ENCODE measurements around the gene VPS18.

VPS18 gene

DNA sequence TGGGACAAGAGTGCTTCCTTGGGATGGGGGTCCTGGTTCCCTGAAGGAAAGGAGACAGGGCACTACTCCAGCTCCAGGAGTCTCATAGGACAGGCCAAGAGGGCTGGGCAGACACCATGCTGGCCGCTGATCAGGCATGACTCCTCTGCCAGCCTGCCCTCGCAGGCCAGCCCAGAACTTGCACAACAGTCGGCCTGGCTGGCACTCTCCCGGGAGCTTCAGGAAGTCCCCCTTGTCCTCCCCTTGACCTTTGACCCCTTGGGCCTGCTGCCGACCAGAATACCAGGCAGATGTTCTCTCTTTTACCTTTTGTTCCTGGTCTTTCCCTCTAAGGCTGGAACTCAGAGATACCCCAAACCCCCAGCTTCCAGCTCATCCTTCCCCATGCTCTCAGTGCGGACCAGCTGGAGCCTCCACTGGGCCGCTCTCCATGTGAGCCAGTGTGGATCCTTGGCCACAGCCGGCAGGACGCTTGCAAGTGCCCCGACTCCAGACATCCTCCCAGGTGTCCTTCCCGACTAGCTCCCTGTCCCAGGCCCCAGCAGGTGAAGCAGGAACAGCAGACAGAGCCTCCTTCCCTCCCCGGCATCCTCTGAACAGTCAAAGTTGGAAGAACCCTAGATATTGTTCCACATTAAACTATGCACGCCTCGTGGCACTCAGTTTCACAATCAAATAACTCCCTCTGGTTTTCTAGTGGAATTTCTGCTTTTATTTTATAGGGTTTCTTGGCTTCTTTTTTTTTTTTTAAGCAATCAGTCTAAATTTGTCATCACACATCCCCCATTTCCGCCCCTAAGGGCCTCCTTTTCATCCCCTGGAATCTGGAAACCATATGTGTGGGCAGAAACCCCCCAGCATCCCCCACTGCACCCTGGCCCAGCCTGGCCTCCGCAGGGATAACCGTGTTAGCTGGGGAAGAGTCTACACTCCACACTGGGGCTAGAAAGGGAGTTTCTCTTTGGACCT is 15.7 kb downstream of the VPS18 start:
- Histone ChIP-seq H3K27ac (ENCODE audit: low read length, poor library complexity, severe bottlenecking) (no peak overlapping the region), H3K27me3 (ENCODE audit: control insufficient read depth in 1 of 2, insufficient read depth in 1 of 2, low read length in 2 of 2) (no peaks in the 10 kb centered on the region), H3K36me3 (ENCODE audit: control insufficient read depth in 1 of 2, insufficient read depth in 2 of 2, low read depth in 1 of 2, low read length in 2 of 2) (peaks cover 1 to 9% of the 10 kb centered on the region in 2 experiments), H3K9me3 (ENCODE audit: control insufficient read depth, low read length) (no peaks in the 10 kb centered on the region), H3K18ac (ENCODE audit: low read depth in 1 of 2, low read length in 2 of 2) (peak overlapping the region in 1 of 2 experiments; percentile 35), H2BK120ac (ENCODE audit: low read depth, low read length) (no peak overlapping the region), H4K8ac (ENCODE audit: low read length) (peak overlapping the region; percentile 35), H3K14ac (ENCODE audit: low read length in 2 of 2) (peak overlapping the region in 1 of 2 experiments; percentile 68), H3K79me1 (replicated peaks; ENCODE audit: low read length, poor library complexity, severe bottlenecking) (no peaks in the 10 kb centered on the region), H3K4me2 (ENCODE audit: low read length, poor library complexity, severe bottlenecking) (no peak overlapping the region), H2AK5ac (ENCODE audit: low read length, severe bottlenecking) (no peak overlapping the region), H2BK5ac (ENCODE audit: low read depth, low read length, poor library complexity, severe bottlenecking) (no peak overlapping the region), H4K91ac (ENCODE audit: low read length) (peak overlapping the region; percentile 34), H3K4me1 (ENCODE audit: control insufficient read depth, insufficient read depth, low read depth, low read length) (peaks cover 34% of the 10 kb centered on the region), H3K23ac (ENCODE audit: low read length in 2 of 2) (peak overlapping the region in 1 of 2 experiments; percentile 3), H3K9ac (ENCODE audit: low read length) (no peak overlapping the region), H2BK12ac (ENCODE audit: low read length in 2 of 2) (peak overlapping the region; percentile 31 to 51), H2BK15ac (ENCODE audit: low read depth, poor library complexity, severe bottlenecking) (no peak overlapping the region), H2AFZ (ENCODE audit: low read depth, low read length) (no peak overlapping the region), H3K4me3 (ENCODE audit: insufficient read depth in 1 of 2, low read depth in 1 of 2, low read length in 2 of 2) (no peak overlapping the region), H3K4ac (ENCODE audit: low read depth in 1 of 2, low read length in 2 of 2) (peak overlapping the region in 1 of 2 experiments; percentile 18)
- 61% methylated on average over 14 of the region's 17 CpGs for whole genome bisulfite sequencing
- no peak for DNase-seq

DNA sequence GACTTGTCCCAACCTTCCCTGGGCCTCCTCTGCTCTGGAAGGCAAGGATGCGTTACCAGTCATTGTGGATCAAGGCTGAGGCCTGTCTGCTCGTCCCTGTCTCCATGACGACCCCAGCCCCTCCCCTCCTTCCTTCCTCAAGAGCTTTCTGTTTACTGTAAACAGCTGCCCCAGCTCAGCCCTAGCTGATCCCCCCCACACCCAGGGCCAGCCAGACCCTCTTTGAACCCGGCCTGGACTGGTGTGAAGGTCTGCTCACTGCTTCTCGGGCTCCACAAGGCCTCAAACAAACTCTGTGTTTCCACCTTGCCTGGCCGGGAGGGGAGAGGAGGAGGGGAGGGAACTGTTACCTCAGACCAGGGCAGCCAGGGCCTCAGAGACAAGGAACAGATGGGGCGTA is 16.9 kb downstream of the VPS18 start:
- Histone ChIP-seq H3K9ac (ENCODE audit: low read length) (no peak overlapping the region), H3K23ac (ENCODE audit: low read length in 2 of 2) (no peak overlapping the region), H3K36me3 (ENCODE audit: control insufficient read depth in 1 of 2, insufficient read depth in 2 of 2, low read depth in 1 of 2, low read length in 2 of 2) (peaks cover 0 to 6% of the 10 kb centered on the region in 2 experiments), H3K18ac (ENCODE audit: low read depth in 1 of 2, low read length in 2 of 2) (peak overlapping the region; percentile 44 to 49), H4K91ac (ENCODE audit: low read length) (peak overlapping the region; percentile 88), H3K27me3 (ENCODE audit: control insufficient read depth in 1 of 2, insufficient read depth in 1 of 2, low read length in 2 of 2) (no peaks in the 10 kb centered on the region), H2BK15ac (ENCODE audit: low read depth, poor library complexity, severe bottlenecking) (peak overlapping the region; percentile 52), H2AFZ (ENCODE audit: low read depth, low read length) (peak overlapping the region; percentile 54), H2BK5ac (ENCODE audit: low read depth, low read length, poor library complexity, severe bottlenecking) (no peak overlapping the region), H3K4me1 (ENCODE audit: control insufficient read depth, insufficient read depth, low read depth, low read length) (peaks cover 29% of the 10 kb centered on the region), H3K4ac (ENCODE audit: low read depth in 1 of 2, low read length in 2 of 2) (peak overlapping the region; percentile 50 to 54), H2BK12ac (ENCODE audit: low read length in 2 of 2) (peak overlapping the region; percentile 34 to 57), H2BK120ac (ENCODE audit: low read depth, low read length) (no peak overlapping the region), H3K4me3 (ENCODE audit: insufficient read depth in 1 of 2, low read depth in 1 of 2, low read length in 2 of 2) (no peak overlapping the region), H3K27ac (ENCODE audit: low read length, poor library complexity, severe bottlenecking) (no peak overlapping the region), H3K4me2 (ENCODE audit: low read length, poor library complexity, severe bottlenecking) (no peak overlapping the region), H2AK5ac (ENCODE audit: low read length, severe bottlenecking) (no peak overlapping the region), H3K14ac (ENCODE audit: low read length in 2 of 2) (peak overlapping the region in 1 of 2 experiments; percentile 18), H4K8ac (ENCODE audit: low read length) (peak overlapping the region; percentile 83), H3K9me3 (ENCODE audit: control insufficient read depth, low read length) (no peaks in the 10 kb centered on the region), H3K79me1 (replicated peaks; ENCODE audit: low read length, poor library complexity, severe bottlenecking) (no peaks in the 10 kb centered on the region)
- WGBS = 32% methylated on average over 7 of the region's 7 CpGs
- DNase-seq = peak; percentile 69

DNA sequence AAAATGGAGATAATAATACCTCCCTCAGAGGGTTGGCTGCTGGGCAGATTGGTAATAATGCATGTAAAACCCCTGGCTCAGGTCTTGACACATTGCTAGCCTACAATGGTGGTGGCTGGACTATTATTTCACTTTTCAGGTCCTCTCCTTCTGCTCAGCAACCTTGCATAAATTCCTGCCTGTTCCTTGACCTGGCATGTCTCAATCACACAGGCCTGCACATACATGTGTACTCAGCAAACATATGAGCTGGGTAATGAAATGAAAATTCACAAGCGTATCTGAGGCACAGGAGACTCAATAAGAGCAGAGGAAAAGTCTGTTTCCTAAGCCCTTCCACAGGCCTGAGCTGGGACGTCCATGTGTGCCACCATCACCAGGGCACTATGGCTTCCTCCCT is 17.4 kb downstream of the VPS18 start:
- Histone ChIP-seq H2BK5ac (ENCODE audit: low read depth, low read length, poor library complexity, severe bottlenecking) (no peak overlapping the region), H3K36me3 (ENCODE audit: control insufficient read depth in 1 of 2, insufficient read depth in 2 of 2, low read depth in 1 of 2, low read length in 2 of 2) (peaks cover 0 to 6% of the 10 kb centered on the region in 2 experiments), H3K27ac (ENCODE audit: low read length, poor library complexity, severe bottlenecking) (no peak overlapping the region), H2BK120ac (ENCODE audit: low read depth, low read length) (no peak overlapping the region), H3K27me3 (ENCODE audit: control insufficient read depth in 1 of 2, insufficient read depth in 1 of 2, low read length in 2 of 2) (peaks cover 0 to 5% of the 10 kb centered on the region in 2 experiments), H3K4me3 (ENCODE audit: insufficient read depth in 1 of 2, low read depth in 1 of 2, low read length in 2 of 2) (no peak overlapping the region), H3K14ac (ENCODE audit: low read length in 2 of 2) (peak overlapping the region in 1 of 2 experiments; percentile 22), H3K9me3 (ENCODE audit: control insufficient read depth, low read length) (no peaks in the 10 kb centered on the region), H3K9ac (ENCODE audit: low read length) (no peak overlapping the region), H2AFZ (ENCODE audit: low read depth, low read length) (no peak overlapping the region), H2BK15ac (ENCODE audit: low read depth, poor library complexity, severe bottlenecking) (no peak overlapping the region), H3K23ac (ENCODE audit: low read length in 2 of 2) (no peak overlapping the region), H3K18ac (ENCODE audit: low read depth in 1 of 2, low read length in 2 of 2) (peak overlapping the region in 1 of 2 experiments; percentile 30), H4K91ac (ENCODE audit: low read length) (no peak overlapping the region), H2BK12ac (ENCODE audit: low read length in 2 of 2) (no peak overlapping the region), H3K79me1 (replicated peaks; ENCODE audit: low read length, poor library complexity, severe bottlenecking) (no peaks in the 10 kb centered on the region), H4K8ac (ENCODE audit: low read length) (no peak overlapping the region), H3K4ac (ENCODE audit: low read depth in 1 of 2, low read length in 2 of 2) (peak overlapping the region in 1 of 2 experiments; percentile 35), H2AK5ac (ENCODE audit: low read length, severe bottlenecking) (no peak overlapping the region), H3K4me1 (ENCODE audit: control insufficient read depth, insufficient read depth, low read depth, low read length) (peaks cover 23% of the 10 kb centered on the region), H3K4me2 (ENCODE audit: low read length, poor library complexity, severe bottlenecking) (no peak overlapping the region)
- DNase-seq = no peak
- 100% methylated on average over 2 of the region's 2 CpGs for WGBS

DNA sequence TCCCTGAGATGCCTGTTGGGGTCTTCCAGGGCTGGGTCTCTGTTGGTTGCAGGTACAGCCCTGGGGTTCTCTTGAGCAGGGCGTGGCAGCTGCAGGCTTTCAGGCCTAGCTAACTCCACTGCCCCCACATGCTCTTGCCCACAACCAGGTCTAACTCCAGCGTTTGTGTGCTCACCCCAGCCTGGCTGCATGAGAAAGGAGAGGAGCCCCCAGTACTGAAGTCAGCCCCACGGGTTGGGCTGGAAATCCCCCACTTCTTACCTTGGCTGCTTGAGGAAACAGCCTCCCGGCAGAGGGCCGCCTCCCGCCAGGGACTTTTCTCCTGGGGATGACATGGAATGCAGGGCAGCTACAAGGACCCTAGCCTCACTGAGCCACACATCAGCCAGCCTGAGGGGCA is 18.2 kb downstream of the VPS18 start:
- H2AK5ac ChIP-seq (ENCODE audit: low read length, severe bottlenecking) = no peak overlapping the region
- peaks cover 0 to 6% of the 10 kb centered on the region in 2 experiments for H3K36me3 ChIP-seq (ENCODE audit: control insufficient read depth in 1 of 2, insufficient read depth in 2 of 2, low read depth in 1 of 2, low read length in 2 of 2)
- no peak overlapping the region for H3K18ac ChIP-seq (ENCODE audit: low read depth in 1 of 2, low read length in 2 of 2)
- no peak overlapping the region for H3K4ac ChIP-seq (ENCODE audit: low read depth in 1 of 2, low read length in 2 of 2)
- H2BK12ac ChIP-seq (ENCODE audit: low read length in 2 of 2) = no peak overlapping the region
- H4K91ac ChIP-seq (ENCODE audit: low read length) = no peak overlapping the region
- 68% methylated on average over 6 of the region's 6 CpGs for WGBS
- no peak overlapping the region for H3K4me3 ChIP-seq (ENCODE audit: insufficient read depth in 1 of 2, low read depth in 1 of 2, low read length in 2 of 2)
- H2BK5ac ChIP-seq (ENCODE audit: low read depth, low read length, poor library complexity, severe bottlenecking) = no peak overlapping the region
- H2BK120ac ChIP-seq (ENCODE audit: low read depth, low read length) = no peak overlapping the region
- no peaks in the 10 kb centered on the region for H3K79me1 ChIP-seq (replicated peaks; ENCODE audit: low read length, poor library complexity, severe bottlenecking)
- H3K4me2 ChIP-seq (ENCODE audit: low read length, poor library complexity, severe bottlenecking) = no peak overlapping the region
- no peak overlapping the region for H2AFZ ChIP-seq (ENCODE audit: low read depth, low read length)
- no peak overlapping the region for H3K23ac ChIP-seq (ENCODE audit: low read length in 2 of 2)
- H3K9me3 ChIP-seq (ENCODE audit: control insufficient read depth, low read length) = no peaks in the 10 kb centered on the region
- no peak overlapping the region for H3K27ac ChIP-seq (ENCODE audit: low read length, poor library complexity, severe bottlenecking)
- no peak for DNase-seq
- no peak overlapping the region for H2BK15ac ChIP-seq (ENCODE audit: low read depth, poor library complexity, severe bottlenecking)
- no peak overlapping the region for H3K9ac ChIP-seq (ENCODE audit: low read length)
- H4K8ac ChIP-seq (ENCODE audit: low read length) = no peak overlapping the region
- no peak overlapping the region for H3K14ac ChIP-seq (ENCODE audit: low read length in 2 of 2)
- H3K4me1 ChIP-seq (ENCODE audit: control insufficient read depth, insufficient read depth, low read depth, low read length) = peaks cover 16% of the 10 kb centered on the region
- H3K27me3 ChIP-seq (ENCODE audit: control insufficient read depth in 1 of 2, insufficient read depth in 1 of 2, low read length in 2 of 2) = peaks cover 2 to 10% of the 10 kb centered on the region in 2 experiments

Measured in mesenchymal stem cell (in vitro differentiated cells and primary cell).